ENCODE data around the gene TPBGL.

Gene TPBGL

DNA sequence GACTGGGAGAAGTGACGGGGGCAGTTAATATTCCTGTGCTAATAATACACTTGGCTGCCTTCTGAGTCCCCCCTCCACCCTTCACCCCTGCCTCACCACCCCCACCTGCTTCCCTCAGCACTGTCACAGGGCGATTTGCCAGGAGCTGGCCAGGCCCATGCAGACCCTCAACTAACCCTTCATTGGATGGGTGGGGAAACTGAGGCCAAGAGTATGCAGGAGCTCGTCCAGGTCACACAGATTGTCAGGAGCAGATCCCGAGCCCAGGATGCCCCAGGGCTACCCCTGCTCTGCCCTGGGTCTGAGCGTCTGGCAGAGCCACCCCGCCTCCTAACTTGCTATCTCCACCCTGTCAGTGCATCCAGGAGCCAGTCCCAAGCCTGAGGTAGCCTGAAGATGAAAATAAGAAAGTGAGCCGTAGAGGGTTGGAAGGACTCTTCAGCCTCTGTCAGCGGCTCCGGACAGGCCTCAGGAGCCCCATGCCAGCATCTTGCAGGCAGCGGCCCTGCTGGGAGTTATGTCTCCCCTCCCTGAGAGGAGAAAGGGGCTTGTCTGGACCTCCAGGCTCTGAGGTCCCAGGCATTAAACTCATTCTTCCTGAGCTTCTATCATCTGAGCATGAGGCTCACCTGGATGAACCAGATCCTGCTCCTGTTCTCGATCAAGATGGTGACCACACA, 6.2 kb downstream of the TPBGL start:
- DNase-seq = no peak

DNA sequence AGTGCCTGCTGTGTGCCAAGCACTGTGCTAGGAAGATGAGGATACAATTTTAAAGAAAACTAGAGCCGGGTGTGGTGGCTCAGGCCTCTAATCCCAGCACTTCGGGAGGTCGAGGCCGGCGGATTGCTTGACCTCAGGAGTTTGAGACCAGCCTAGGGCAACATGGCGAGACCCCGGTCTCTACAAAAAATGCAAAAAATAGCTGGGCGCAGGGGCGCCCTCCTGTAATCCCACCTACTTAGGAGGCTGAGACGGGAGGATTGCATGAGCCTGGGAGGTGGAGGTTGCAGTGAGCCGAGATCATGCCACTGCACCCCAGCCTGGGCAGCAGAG, 8.3 kb downstream of the TPBGL start:
- DNase-seq = no peak

DNA sequence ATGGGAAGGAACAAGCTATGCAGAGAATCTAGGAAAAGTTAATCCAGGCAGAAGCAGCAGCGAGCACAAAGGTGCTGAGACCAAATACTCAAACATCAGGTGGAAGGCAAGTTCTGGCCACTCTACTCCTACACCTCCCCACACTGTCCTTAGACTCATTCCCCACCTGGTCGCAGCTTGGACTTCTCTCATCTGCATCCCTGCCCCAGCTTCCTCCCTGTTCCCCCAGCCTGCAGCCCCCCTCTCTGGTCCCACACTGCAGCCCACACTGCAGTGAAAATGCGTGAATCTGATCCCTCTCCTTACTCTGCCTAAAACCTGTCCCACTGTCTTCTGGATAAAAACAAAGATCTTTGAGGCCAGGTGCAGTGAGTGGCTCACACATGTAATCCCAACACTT, 9.1 kb downstream of the TPBGL start:
- no peak for DNase-seq

DNA sequence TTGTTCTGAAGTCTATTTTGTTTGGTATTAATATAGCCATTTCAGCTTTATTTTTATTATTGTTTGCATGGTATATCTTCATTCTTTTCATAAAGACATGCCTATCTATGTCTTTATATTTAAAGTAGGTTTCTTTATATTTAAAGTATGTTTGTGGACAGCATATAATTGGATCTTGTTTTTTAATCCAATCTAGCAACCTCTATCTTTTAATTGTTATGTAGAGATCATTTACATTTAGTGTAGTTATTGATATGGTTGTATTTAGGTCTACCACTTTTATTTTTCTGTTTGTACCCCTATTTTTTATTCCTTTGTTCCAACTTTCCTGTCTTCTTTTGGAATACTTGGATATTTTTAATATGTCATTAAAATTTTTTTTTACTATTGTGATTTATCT, 13.8 kb downstream of the TPBGL start:
- DNase-seq = no peak

DNA sequence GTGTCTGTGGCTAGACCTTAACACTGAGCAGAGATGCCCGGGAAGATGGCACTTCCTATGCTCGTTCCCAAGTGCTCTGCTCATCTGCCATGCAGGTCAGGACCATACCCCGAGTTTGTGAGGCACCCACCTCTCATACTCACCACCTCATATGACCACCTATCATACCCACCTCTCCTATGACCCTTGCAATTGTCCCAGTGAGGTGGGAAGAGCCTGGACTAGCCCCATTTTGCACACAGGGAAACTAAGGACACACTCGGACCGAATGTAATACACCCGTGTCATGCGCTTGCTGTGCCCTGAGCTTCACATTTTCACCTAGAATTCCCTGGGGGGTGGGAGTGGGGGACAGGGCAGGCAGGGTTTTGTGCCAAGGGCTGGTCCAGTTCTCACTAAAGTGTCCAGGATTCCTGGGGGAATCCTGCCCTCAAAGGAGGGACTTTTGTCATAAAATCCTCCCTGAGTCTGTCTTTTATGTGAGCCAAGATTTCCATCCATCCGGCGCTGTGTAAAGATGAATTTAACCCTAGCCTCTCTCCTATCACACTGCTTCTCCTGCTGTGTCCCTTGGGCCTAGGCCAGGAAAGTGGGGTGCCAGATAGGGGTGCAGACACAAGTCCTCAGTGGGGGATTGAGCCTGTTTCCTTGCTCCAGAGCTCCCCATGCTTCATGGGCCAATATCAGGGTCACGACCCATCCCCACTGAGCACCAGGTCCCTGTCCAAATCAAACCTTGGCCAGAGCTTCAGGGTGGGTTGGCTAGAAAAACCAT, 20.0 kb downstream of the TPBGL start:
- DNase-seq = no peak

DNA sequence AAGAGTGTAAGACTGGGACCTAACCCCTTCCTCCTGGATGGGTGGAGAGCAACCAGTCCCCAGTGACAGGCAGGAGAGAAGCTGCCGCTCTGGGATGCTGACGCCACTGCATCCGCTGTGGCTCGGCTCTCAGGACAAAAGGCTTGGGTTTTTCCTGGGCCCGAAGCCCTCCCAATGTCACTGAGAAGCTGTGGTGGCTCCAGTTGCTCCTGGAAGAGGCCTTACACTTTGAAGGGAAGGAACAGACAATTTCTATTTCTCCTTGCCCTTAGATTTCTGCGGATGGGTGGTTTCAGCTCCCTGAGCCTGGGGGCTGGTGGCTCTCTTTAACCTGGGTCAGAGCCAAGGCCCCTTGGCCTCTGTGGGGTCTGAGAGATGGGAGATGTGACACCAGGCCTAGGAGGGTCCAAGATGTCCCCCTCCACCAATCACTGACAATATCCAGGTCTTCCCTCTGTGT, 21.4 kb downstream of the TPBGL start:
- DNase-seq = no peak

DNA sequence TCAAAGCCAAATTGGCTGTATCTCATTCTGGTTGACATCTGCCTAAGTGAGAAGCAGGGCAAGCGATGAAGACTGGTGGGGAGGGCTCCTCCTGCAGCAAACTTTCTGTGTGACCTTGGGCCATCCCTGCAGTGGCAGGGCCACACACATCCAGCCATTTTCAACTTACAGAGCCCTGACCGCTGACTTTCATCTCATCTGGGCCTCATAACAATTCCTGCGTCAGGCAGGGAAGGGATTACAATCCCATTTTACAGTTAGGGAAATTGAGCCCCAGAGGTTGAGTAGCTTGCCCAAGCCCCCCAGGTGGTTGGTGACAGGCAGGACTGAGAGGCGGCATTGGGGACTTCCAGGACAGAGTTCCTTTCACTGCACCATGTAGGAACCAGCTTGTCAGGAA, 21.9 kb downstream of the TPBGL start:
- DNase-seq = no peak

DNA sequence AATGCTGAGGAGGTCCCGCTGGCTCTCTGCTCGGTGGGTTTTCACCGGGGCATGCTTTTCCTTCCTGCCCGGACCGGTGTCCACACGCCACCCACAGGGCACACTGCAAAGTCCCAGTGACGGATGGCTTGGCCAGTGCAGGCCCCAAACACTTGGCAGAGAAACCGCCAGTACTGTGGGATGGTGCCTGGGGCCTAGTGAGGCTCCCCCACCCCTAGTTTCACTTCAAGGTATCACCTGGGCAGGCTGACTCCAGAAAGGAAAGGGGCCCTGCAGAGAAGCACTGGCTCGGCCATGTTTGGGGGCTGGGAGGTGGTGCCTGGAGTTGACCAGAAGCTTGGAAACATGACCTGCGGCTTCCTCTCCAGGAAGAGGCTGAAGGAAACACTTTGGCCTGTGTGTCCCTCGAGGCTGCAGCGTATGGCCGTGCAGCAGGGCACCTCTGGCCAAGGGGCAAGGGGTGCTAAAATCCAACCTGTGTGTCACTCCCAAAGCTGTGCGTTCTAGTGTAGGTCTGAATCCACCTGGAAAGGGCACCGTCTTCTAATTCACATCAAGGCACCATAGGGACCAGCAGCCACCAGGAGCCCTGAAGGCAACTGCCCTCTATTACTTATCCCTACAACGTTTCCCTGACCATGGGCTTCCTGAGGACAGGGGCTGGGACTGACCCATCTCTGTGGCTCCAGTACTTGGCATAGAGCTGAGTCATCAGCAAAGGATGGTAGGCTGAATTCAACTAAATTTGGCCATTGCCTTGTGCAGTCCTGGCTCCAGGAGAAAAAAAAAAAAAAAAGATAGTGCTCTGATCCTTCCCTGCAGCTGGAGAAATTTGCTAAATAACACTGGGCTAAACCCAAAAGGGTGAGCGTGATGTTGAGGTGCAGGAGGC, 22.6 kb downstream of the TPBGL start:
- no peak for DNase-seq

DNA sequence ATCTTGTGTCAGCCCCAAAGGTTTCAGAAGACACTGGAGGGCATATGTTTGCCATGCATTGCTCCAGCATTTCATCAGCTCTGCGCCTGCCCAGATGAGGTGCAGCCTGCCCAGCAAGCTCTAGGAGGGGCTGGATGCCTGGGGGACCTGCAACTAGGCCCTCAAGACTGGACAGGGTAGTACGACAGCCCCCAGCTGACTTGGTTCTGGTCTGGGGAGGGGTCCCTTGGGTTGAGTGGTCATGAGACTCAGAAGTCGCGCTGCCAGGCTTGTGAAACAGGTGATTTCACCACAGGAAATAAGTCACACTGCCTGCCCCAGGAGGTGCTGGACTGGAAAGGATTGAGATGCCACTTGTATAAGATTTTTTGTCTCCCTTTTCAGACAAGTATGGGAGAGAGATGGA, 23.4 kb downstream of the TPBGL start:
- no peak for DNase-seq

DNA sequence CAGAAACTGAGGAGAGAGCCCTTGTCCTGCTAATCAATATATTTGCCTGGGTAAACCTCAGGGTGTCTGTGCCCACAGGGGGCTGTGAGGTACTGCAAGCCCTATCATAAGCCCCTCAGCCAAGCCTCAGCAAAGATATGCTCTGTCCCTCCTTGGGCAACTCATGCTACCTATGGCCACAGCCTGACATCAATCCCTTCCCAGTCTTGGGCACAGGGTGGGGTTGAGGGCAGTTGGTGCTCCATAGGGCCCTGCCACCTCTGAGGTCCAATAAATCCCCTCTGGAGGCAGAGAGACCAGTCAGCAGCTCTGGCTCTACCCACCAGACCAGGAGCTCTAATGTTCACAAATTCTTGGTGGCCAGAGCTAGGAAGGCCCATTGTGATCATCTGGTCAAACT, 23.8 kb downstream of the TPBGL start:
- no peak for DNase-seq

DNA sequence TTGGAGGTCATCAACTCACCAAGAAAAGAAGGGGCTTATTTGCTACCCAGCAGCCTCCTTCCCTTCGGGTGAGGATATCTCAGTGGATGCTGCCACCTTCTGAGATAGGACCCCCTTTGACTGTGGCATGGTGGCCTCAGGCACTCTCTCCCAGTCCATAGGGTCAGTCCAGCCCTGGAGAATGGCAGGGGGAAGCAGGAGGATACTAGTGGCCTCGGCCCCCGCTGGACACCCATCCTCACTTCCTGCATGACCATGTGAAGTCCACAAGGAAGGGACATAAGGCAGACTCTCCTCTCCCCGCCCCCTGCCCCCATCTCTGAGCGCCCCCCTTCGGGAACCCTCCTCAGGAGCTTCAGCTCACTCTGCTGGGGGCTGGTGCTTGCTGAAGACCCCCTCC, 24.4 kb downstream of the TPBGL start:
- no peak for DNase-seq

DNA sequence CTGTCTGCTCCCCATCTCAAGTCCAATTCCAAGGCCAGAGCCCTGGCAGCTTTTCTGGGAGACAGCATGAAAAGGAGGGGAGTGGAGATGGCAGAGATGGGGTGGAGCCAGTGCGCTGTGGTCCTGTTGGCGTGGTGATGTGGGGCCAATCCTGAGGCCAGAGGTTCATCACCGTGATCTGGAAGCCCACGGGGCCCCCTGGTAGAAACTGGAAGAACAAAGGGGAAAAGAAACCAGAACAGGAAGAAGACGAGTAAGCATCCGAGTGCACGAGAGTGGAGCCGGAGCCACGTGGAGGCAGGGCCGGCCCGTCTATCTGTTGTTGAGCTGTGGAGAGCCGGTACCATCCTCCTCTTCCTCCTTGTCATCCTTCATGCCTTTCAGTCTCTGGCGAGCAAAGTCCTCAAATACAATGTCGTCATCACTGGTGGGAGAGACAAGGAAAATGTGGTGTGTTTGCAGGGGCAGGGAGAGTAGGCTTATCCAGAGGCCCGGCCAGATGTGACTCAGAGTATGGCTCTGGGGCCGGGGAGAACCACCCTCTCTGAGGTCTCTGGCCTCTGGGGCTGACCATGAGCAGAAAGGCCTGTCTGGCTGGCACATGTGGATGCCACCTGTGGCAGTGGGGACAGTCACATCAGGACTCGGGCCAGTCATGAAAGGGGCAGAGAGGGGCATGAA, 25.4 kb downstream of the TPBGL start:
- DNase-seq = no peak

DNA sequence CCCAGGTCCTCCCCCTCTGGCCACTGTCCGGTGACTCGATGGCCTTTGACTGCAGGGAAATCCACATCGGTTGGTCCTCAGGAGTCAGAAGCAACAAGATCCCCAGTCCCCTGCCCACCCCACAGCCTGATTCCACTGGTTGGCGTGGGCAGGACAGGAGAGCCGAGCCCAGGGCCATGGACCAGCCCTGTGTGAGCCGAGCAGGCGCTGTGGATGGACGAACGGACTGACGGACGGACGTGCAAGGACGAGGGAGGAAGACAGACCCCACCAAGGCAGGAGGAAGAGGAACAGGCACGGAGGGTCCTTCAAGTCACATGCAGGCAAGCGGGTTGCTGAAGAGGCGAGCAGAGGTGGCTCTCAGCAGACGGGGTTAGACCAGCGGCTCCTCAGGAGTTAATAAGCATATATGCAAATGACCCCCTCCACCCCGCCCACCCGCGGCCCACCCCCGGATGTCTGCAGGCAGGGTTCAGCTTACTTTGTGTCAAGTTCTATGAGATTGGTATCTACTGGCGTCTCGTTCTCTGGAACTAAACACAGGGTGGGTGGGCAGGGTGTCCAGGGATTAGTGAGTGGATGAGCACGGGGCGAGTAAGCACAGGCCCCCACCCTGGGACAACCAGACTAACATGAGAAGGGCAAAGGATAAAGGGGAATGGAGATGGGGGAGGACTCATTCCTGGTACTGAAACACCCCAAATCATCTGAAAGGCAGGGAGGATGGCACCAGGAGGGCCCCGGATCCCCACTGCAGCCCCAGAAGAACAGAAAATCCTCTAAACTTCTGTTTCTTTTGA, 26.8 kb downstream of the TPBGL start:
- DNase-seq = no peak

DNA sequence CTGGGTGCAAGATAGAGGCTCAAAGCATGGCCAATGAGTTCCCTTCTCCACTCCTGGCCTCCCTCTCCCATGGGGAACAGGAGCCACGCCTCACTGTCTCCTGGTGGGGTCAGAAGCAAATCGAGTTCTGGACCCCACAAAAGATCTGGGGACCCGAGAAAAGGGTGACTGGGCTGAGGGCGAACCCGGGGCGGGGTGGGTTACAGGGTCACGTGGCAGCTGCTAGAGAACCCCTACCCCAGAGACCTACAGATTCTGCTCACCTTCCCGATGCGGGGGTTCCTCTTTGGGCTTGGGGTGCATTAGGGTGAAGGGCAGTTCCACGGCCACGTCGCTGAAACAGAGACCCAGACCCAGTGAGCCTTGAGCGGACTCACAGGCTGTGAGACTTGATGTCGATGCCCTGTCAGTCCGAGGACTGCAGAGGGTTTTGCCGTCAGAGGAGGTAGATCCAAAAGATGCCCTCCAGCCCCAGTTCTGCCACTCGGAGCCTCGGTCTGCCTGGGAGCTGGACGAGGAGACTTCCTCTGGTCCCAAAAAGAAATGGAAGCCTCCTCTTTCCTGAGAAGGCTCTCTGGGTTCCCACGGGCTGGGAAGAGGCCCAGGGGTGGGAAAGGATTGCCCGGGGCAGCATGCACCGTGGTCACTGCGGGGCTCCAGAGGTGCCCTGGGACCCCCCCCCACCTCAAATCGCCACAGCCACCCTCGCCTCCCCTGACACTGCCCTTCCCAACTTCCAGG, 28.2 kb downstream of the TPBGL start:
- DNase-seq = no peak

DNA sequence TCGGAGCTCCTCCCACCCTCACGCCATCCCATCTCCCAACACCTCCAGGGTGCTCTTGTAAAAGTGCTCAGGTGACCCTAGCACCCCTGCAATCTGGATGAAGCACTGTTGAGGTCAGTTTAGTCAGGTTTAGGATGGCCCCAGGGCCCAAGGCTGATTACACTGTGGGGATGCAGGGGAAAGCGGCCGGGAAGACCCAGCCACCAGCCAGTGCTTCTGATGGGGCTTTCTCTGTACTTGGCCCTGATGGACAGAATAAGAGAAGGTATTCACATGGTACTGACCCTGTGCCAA, 28.7 kb downstream of the TPBGL start:
- no peak for DNase-seq

DNA sequence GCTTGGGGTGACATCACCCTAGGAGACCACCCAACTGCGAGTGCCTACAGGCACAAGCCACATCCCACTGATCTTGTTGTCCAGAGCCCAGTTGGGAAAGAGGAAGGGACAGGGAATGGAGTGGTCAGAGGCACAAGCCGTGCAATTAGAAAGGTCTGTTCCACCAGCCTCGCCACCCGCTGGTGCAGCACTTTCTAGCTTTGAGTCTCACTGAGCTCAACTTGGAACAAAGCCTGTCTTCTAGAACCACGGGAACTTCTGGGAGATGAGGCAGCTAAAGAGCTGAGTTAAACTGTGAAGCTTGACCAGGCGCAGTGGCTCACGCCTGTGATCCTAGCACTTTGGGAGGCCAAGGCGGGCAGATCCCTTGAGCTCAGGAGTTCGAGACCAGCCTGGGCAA, 29.3 kb downstream of the TPBGL start:
- no peak for DNase-seq

DNA sequence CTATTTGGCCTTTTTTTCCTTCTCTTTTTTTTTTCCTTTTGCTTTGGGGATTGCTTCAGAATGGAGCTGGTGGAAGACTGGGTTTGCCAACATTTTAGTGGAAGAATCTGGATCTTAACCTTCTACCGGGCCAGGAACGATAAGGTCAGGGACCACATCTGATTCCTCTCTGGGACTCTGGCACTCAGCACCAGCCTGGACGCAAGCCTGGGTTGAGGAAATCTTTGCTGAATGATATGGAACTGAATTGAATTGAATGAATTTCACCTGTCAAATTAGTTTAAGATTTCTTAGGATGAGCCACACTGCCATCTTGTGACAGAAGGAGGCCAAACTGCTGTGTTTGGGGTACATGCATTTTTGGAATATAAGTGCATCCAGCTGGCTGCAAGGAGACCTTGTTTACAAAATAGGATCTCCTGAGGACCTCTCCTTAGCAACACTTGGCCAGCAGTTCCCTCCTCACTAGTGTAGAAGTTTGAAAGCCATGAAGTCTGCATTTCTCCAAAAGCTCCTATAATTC, 30.4 kb downstream of the TPBGL start:
- DNase-seq = no peak

DNA sequence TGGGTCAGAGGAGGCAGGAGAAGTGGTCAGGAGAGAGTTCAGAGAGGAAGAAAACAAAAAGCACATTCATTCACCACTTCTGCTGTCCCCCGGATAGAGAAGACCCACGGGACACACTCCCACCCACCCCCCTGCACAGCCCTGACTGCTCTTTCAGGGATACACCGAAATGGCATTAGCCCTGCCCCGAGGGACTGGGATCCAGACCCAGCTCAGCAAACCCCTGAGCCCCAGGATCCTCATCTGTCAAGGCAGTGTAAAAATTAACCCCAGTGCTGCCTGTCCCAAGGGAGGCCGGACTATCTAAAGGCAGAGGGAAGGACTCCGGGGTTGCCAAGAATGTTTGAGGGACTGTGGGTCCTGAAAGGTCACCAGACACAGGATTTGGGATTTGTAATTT, 31.2 kb downstream of the TPBGL start:
- no peak for DNase-seq

DNA sequence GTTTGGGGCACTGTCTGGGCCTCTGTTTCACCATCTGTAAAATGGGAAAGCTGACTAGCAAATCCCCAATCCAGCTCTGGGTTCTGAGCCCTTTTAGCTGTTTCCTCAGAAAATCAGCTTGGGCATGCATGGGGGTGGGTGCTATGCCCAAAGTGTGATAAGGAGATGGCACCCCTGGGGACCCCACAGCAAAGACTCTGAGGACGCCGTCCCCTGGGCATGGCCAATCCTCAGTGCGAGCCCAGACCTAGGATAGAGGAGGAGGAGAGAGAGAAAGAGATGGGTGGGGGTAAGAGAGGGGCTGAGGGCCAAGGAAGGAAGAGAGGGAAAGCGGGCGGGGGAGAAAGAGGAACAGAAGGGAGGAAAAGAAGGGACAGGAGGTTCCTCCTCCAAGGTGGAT, 31.8 kb downstream of the TPBGL start:
- no peak for DNase-seq

DNA sequence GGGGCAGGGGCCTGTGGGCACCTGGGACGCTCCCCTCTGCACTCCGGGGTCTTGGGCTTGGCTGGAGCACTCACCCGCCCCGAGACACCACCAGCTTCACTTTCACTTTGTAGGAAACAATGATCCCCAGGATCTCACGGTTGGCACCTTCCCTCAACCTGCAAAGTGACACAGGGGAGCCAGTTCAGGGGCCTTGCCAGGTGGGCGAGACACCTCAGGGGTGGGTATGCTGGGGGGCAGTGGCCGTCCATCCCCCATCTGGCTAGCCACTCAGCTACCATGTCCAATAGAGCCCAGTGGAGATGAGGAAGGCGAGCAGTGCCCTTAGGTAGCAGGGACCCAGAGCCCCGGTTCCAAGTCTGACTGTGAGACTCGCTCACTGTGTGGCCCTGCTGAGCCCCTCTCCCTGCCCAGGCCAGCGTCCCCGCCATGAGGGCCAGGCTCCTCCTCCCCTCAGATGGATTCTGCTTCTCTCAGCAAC, 32.3 kb downstream of the TPBGL start:
- no peak for DNase-seq
